ENCODE data around the gene PEX10.
A peak's percentile ranks its signal among the peaks of the same experiment; 100 is the strongest.

The PEX10 gene

GRCh38 chr1:2425892-2426291 lies 13.5 kb upstream of the PEX10 start:
- DNase-seq (ENCODE audit: low read depth in 2 of 2), result no peak

GRCh38 chr1:2422523-2422922 lies 10.2 kb upstream of the PEX10 start:
- no peak for DNase-seq (ENCODE audit: low read depth in 2 of 2)

- DNase-seq (ENCODE audit: low read depth in 2 of 2), result no peak
These were observed 7.1 kb upstream of the PEX10 start for GRCh38 chr1:2419416-2419815.

- no peak for DNase-seq (ENCODE audit: low read depth in 2 of 2)
These were observed 6.5 kb upstream of the PEX10 start for GRCh38 chr1:2418791-2419320.

GRCh38 chr1:2417833-2418225 lies 5.5 kb upstream of the PEX10 start:
- no peak for DNase-seq (ENCODE audit: low read depth in 2 of 2)

GRCh38 chr1:2417083-2417832 lies 4.9 kb upstream of the PEX10 start:
- DNase-seq (ENCODE audit: low read depth in 2 of 2), result no peak

GRCh38 chr1:2416403-2416802 lies 4.0 kb upstream of the PEX10 start:
- no peak for DNase-seq (ENCODE audit: low read depth in 2 of 2)

- DNase-seq (ENCODE audit: low read depth in 2 of 2), result no peak
These were observed 3.4 kb upstream of the PEX10 start for GRCh38 chr1:2415801-2416208.

GRCh38 chr1:2415337-2415736 lies 3.0 kb upstream of the PEX10 start:
- no peak for DNase-seq (ENCODE audit: low read depth in 2 of 2)

- peak; percentile 59 to 68 for DNase-seq (ENCODE audit: low read depth in 2 of 2)
These were observed 2.1 kb upstream of the PEX10 start for GRCh38 chr1:2414297-2414958.

GRCh38 chr1:2413495-2414296 lies 1.3 kb upstream of the PEX10 start:
- DNase-seq (ENCODE audit: low read depth in 2 of 2), result no peak

- no peak for DNase-seq (ENCODE audit: low read depth in 2 of 2)
These were observed 570 bp upstream of the PEX10 start for GRCh38 chr1:2412773-2413494.

GRCh38 chr1:2411801-2412394 lies 466 bp downstream of the PEX10 start:
- DNase-seq (ENCODE audit: low read depth in 2 of 2), result no peak

GRCh38 chr1:2409745-2410144 lies 2.6 kb downstream of the PEX10 start:
- DNase-seq (ENCODE audit: low read depth in 2 of 2), result no peak

GRCh38 chr1:2408859-2409276 lies 3.5 kb downstream of the PEX10 start:
- no peak for DNase-seq (ENCODE audit: low read depth in 2 of 2)

GRCh38 chr1:2408456-2408855 lies 3.9 kb downstream of the PEX10 start:
- DNase-seq (ENCODE audit: low read depth in 2 of 2), result no peak

- no peak for DNase-seq (ENCODE audit: low read depth in 2 of 2)
These were observed 4.4 kb downstream of the PEX10 start for GRCh38 chr1:2407991-2408275.

- no peak for DNase-seq (ENCODE audit: low read depth in 2 of 2)
These were observed 5.0 kb downstream of the PEX10 start for GRCh38 chr1:2407166-2407990.

- no peak for DNase-seq (ENCODE audit: low read depth in 2 of 2)
These were observed 5.8 kb downstream of the PEX10 start for GRCh38 chr1:2406451-2407041.

GRCh38 chr1:2405588-2406295 lies 6.6 kb downstream of the PEX10 start:
- no peak for DNase-seq (ENCODE audit: low read depth in 2 of 2)
